Measurements from ENCODE around the gene IQSEC2.

DNA sequence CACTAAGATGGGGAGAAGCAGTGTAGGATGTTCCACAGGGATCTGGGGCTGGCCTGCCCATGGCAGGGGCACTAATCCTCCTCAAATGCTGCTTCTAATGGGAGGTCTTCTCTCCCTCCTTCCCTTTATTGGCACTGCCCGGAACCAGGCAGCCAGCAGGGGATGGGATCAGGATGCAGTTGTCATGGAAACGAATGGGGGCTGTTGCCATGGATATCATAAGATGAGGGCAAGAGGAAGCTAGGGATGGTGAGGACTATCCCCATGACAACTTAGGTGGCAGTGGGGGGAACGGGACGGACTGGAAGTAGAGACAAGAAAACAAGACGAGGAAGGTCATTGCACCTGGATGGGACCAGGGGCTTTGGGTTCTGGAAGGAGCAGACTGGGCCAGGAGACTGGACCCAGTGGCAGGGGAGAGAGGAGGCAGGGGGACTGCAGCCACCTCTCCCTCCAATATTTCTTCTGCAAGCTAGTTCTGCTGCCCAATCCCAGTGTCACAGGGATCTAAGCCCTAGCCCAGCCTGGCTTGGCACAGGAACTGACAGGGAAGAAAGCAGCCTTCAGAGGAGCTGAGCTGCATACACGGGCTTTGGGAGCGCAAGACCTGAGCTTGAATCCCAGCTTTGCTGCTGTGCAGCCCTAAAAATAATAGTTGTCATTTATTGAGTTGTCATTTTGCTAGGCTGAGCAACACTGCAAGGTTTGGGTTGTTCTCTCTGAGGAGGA is 19.0 kb downstream of the IQSEC2 start:
- TF ChIP-seq YY1 (IDR thresholded peaks at IDR 0.05; ENCODE audit: insufficient read depth, insufficient read length) (no peak), ZNF274 (IDR thresholded peaks at IDR 0.05; ENCODE audit: low read depth, low read length) (no peak)
